ENCODE data around the gene RSBN1.

DNA sequence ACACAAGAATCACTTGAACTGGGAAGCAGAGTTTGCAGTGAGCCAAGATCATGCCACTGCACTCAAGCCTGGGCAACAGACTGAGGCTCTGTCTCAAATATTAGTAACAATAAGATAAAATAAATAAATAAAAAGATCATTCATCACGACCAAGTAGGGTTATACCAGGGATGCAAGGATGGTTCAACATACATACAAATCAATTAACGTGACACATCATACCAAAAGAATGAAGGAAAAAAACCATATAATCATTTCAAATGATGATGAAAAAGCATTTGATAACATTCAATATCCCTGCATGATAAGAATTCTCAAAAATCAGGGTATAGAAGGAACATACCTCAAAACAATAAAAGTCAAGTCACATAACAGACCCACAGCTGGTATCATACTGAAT, 91.3 kb downstream of the RSBN1 start:
- TF ChIP-seq, protein P1, sequence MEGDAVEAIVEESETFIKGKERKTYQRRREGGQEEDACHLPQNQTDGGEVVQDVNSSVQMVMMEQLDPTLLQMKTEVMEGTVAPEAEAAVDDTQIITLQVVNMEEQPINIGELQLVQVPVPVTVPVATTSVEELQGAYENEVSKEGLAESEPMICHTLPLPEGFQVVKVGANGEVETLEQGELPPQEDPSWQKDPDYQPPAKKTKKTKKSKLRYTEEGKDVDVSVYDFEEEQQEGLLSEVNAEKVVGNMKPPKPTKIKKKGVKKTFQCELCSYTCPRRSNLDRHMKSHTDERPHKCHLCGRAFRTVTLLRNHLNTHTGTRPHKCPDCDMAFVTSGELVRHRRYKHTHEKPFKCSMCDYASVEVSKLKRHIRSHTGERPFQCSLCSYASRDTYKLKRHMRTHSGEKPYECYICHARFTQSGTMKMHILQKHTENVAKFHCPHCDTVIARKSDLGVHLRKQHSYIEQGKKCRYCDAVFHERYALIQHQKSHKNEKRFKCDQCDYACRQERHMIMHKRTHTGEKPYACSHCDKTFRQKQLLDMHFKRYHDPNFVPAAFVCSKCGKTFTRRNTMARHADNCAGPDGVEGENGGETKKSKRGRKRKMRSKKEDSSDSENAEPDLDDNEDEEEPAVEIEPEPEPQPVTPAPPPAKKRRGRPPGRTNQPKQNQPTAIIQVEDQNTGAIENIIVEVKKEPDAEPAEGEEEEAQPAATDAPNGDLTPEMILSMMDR (tag by site-specific recombination; IDR thresholded peaks at IDR 0.05), result no peak
- no peak for TF ChIP-seq ZBTB20 (tag by site-specific recombination; IDR thresholded peaks at IDR 0.05)
- no peak for TF ChIP-seq ZNF777 (tag by site-specific recombination; IDR thresholded peaks at IDR 0.05; ENCODE audit: borderline replicate concordance)
- no peak for TF ChIP-seq ZNF571 (tag by site-specific recombination; IDR thresholded peaks at IDR 0.05)

Data from HEK293 (cell line).